Occipital lobe (tissue), 2 donors: ENCODE results near the gene MDM1. TPM values are rescaled to one million over a fixed set of nuclear protein-coding genes. Genes with fewer than 3 reads are reported as not detected.

ENCODE experiments used
- DNase-seq: peaks from one replicate; lab custom pipeline; 2025; lab: John Stamatoyannopoulos, UW
- total RNA-seq: library from RNA; depleted of rRNA; stranded (reverse); fragments of >200 nt; gene quantifications from one replicate; pipeline ENCODE4 v1.2.3, GENCODE V29; 2014

MDM1 gene
- total RNA-seq, 1 donor from 2014 or later = 29.8 TPM

GRCh38 chr12:68356060-68356695, 24.0 kb upstream of the MDM1 start:
- no peak for DNase-seq

GRCh38 chr12:68354977-68355541, 22.9 kb upstream of the MDM1 start:
- DNase-seq = no peak

GRCh38 chr12:68352067-68352466, 19.9 kb upstream of the MDM1 start:
- no peak for DNase-seq

- no peak for DNase-seq
These were observed 18.6 kb upstream of the MDM1 start for GRCh38 chr12:68350753-68351152.

GRCh38 chr12:68349921-68350606, 17.9 kb upstream of the MDM1 start:
- no peak for DNase-seq

- no peak for DNase-seq
These were observed 17.1 kb upstream of the MDM1 start for GRCh38 chr12:68349220-68349621.

GRCh38 chr12:68348419-68348818, 16.3 kb upstream of the MDM1 start:
- no peak for DNase-seq

GRCh38 chr12:68345763-68346162, 13.6 kb upstream of the MDM1 start:
- no peak for DNase-seq

GRCh38 chr12:68344126-68344525, 12.0 kb upstream of the MDM1 start:
- DNase-seq = no peak

- DNase-seq = no peak
These were observed 10.8 kb upstream of the MDM1 start for GRCh38 chr12:68342966-68343365.

GRCh38 chr12:68341822-68342221, 9.7 kb upstream of the MDM1 start:
- no peak for DNase-seq

GRCh38 chr12:68340404-68341270, 8.5 kb upstream of the MDM1 start:
- DNase-seq = no peak

- no peak for DNase-seq
These were observed 4.7 kb upstream of the MDM1 start for GRCh38 chr12:68336889-68337303.

- no peak for DNase-seq
These were observed 3.3 kb upstream of the MDM1 start for GRCh38 chr12:68335462-68335861.

GRCh38 chr12:68334132-68334531, 2.0 kb upstream of the MDM1 start:
- DNase-seq = no peak

- DNase-seq = no peak
These were observed 817 bp upstream of the MDM1 start for GRCh38 chr12:68332728-68333630.

- DNase-seq = no peak
These were observed 678 bp downstream of the MDM1 start for GRCh38 chr12:68331500-68331868.

- DNase-seq = no peak
These were observed 4.3 kb downstream of the MDM1 start for GRCh38 chr12:68327896-68328295.

GRCh38 chr12:68326716-68327115, 5.4 kb downstream of the MDM1 start:
- no peak for DNase-seq

- DNase-seq = no peak
These were observed 6.2 kb downstream of the MDM1 start for GRCh38 chr12:68325966-68326365.

- DNase-seq = no peak
These were observed 7.6 kb downstream of the MDM1 start for GRCh38 chr12:68324531-68324930.
